Lower lobe of right lung (tissue), 2 donors: Measurements from ENCODE around the gene RPS14. TPM values are rescaled to one million over a fixed set of nuclear protein-coding genes. Genes with fewer than 3 reads are reported as not detected.
"Not testable (repeated sequence)": the region's sequence is repeated elsewhere in the genome, so short reads cannot be mapped to it uniquely, and the experiment has no call there.

Source experiments
- ATAC-seq, 2 donors: fragments of 200-7000 bp; cut with Tn5 transposase; one replicate each; pipeline ENCODE4 v1.9.1; 2020 to 2022; ENCODE audit warnings: mild to moderate bottlenecking in 2 of 2, moderate library complexity in 2 of 2
- DNase-seq: peaks from one replicate; pipeline ENCODE4 v3.0.0-alpha.2; 2020
- H3K27ac ChIP-seq: fragments of 200-600 bp; one replicate; pipeline ENCODE4 v1.8.0; 2022
- H3K27me3 ChIP-seq: fragments of 200-600 bp; one replicate; pipeline ENCODE4 v1.8.0; 2022; ENCODE audit warnings: low read depth
- H3K36me3 ChIP-seq: fragments of 200-600 bp; one replicate; pipeline ENCODE4 v1.8.0; 2022; ENCODE audit warnings: mild to moderate bottlenecking
- H3K4me1 ChIP-seq: fragments of 200-600 bp; one replicate; pipeline ENCODE4 v1.8.0; 2022
- H3K4me3 ChIP-seq: fragments of 200-600 bp; one replicate; pipeline ENCODE4 v1.8.0; 2022; ENCODE audit warnings: mild to moderate bottlenecking
- H3K9me3 ChIP-seq: fragments of 200-600 bp; one replicate; pipeline ENCODE4 v1.8.0; 2022
- CTCF ChIP-seq: fragments of 200-600 bp; IDR thresholded peaks from one replicate; pipeline ENCODE4 v1.8.0; 2022; ENCODE audit warnings: antibody characterized with exemption, mild to moderate bottlenecking
- intact Hi-C: fragments of 100-400 bp; cut with DNase I; formaldehyde crosslinking; loops from one replicate; pipeline ENCODE4 v1.11.0; 2022
- total RNA-seq: library from RNA; stranded (reverse); fragmentation: NEBNext Ultra II Directional; extraction: Animal tissue kit (Norgen Biotek cat#: 25700); gene quantifications from one replicate; pipeline ENCODE4 v1.2.1, GENCODE V29; 2021
- donor health status: DM: no; HTN: yes; CAD: no; lungs with severe emphysema.

Gene RPS14
- total RNA-seq, 1 donor from 2014 or later: 1,651 TPM

- DNase-seq (peak; percentile 81), ATAC-seq (peak; percentile 53 to 58)
- Histone ChIP-seq H3K4me1 (peaks cover 49% of the 10 kb centered on the region), H3K27me3 (no peaks in the 10 kb centered on the region), H3K9me3 (no peaks in the 10 kb centered on the region), H3K4me3 (peak overlapping the region; percentile 80), H3K27ac (peak overlapping the region; percentile 88), H3K36me3 (no peaks in the 10 kb centered on the region)
- TF ChIP-seq CTCF: no peak
- intact Hi-C loops: no loop called here
Observed at GRCh38 chr5:150485693-150486401, 36.3 kb upstream of the RPS14 start.

- TF ChIP-seq CTCF: no peak
- DNase-seq (no peak), ATAC-seq (no peak)
- Histone ChIP-seq H3K36me3 (no peaks in the 10 kb centered on the region), H3K9me3 (no peaks in the 10 kb centered on the region), H3K4me1 (peaks cover 42% of the 10 kb centered on the region), H3K4me3 (peak overlapping the region; percentile 80), H3K27me3 (no peaks in the 10 kb centered on the region), H3K27ac (peak overlapping the region; percentile 88)
- intact Hi-C loops: no loop called here
Observed at GRCh38 chr5:150484964-150485692, 35.6 kb upstream of the RPS14 start.

GRCh38 chr5:150481972-150482406, 32.5 kb upstream of the RPS14 start:
- no peaks in the 10 kb centered on the region for H3K9me3 ChIP-seq
- H3K4me1 ChIP-seq: peaks cover 14% of the 10 kb centered on the region
- no peak for ATAC-seq
- TF ChIP-seq CTCF: no peak
- intact Hi-C loops: no loop called here
- no peak overlapping the region for H3K27ac ChIP-seq
- no peak overlapping the region for H3K4me3 ChIP-seq
- no peak for DNase-seq
- H3K27me3 ChIP-seq: no peaks in the 10 kb centered on the region
- no peaks in the 10 kb centered on the region for H3K36me3 ChIP-seq

- ATAC-seq (no peak), DNase-seq (no peak)
- Histone ChIP-seq H3K4me3 (no peak overlapping the region), H3K36me3 (no peaks in the 10 kb centered on the region), H3K4me1 (peaks cover 11% of the 10 kb centered on the region), H3K27ac (no peak overlapping the region), H3K27me3 (no peaks in the 10 kb centered on the region), H3K9me3 (no peaks in the 10 kb centered on the region)
- intact Hi-C loops: no loop called here
- TF ChIP-seq CTCF: no peak
Observed at GRCh38 chr5:150481708-150481965, 32.1 kb upstream of the RPS14 start.

GRCh38 chr5:150479416-150479815, 29.9 kb upstream of the RPS14 start:
- Histone ChIP-seq H3K27ac (no peak overlapping the region), H3K9me3 (no peaks in the 10 kb centered on the region), H3K36me3 (no peaks in the 10 kb centered on the region), H3K27me3 (no peaks in the 10 kb centered on the region), H3K4me3 (no peak overlapping the region), H3K4me1 (peaks cover 4% of the 10 kb centered on the region)
- DNase-seq: no peak
- ATAC-seq: no peak
- intact Hi-C loops: no loop called here
- TF ChIP-seq CTCF: no peak

GRCh38 chr5:150476568-150476967, 27.0 kb upstream of the RPS14 start:
- ATAC-seq, intact Hi-C loops, H3K4me1 ChIP-seq, H3K36me3 ChIP-seq, H3K4me3 ChIP-seq, H3K27me3 ChIP-seq, H3K9me3 ChIP-seq, H3K27ac ChIP-seq, DNase-seq: not testable (repeated sequence)
